Endothelial cell of umbilical vein (primary cell): ENCODE measurements around the gene STMN3.
"Not testable (repeated sequence)": the region's sequence is repeated elsewhere in the genome, so short reads cannot be mapped to it uniquely, and the experiment has no call there.

Source experiments
- EZH2 ChIP-seq: IDR thresholded peaks from 2 replicates; pipeline ENCODE4 v1.6.1; 2012; ENCODE audit warnings: borderline replicate concordance, low read depth, mild to moderate bottlenecking, moderate library complexity, low read length, inconsistent platforms; ENCODE audit not compliant: severe bottlenecking
- FOS ChIP-seq: IDR thresholded peaks from 2 replicates; pipeline ENCODE4 v1.6.1; 2011; ENCODE audit warnings: mild to moderate bottlenecking, low read length, moderate library complexity, borderline replicate concordance; ENCODE audit not compliant: insufficient read depth
- GATA2 ChIP-seq: IDR thresholded peaks from 2 replicates; pipeline ENCODE4 v1.7.0; 2011; ENCODE audit warnings: low read depth, mild to moderate bottlenecking, moderate library complexity, mixed read lengths, low read length; ENCODE audit not compliant: insufficient read length, insufficient read depth
- JUN ChIP-seq: IDR thresholded peaks from 2 replicates; pipeline ENCODE4 v1.6.1; 2011; ENCODE audit warnings: borderline replicate concordance, low read depth; ENCODE audit not compliant: insufficient read length, insufficient read depth
- MAX ChIP-seq: IDR thresholded peaks from 2 replicates; pipeline ENCODE4 v1.6.1; 2011; ENCODE audit not compliant: insufficient read depth, insufficient read length
- MYC ChIP-seq: IDR thresholded peaks from one replicate; pipeline ENCODE4 v1.6.1; 2011; ENCODE audit warnings: mild to moderate bottlenecking, low read depth, low read length
- POLR2A ChIP-seq: IDR thresholded peaks from 2 replicates; pipeline ENCODE4 v1.6.1; 2012; ENCODE audit warnings: low read depth, mild to moderate bottlenecking, control low read depth, low read length
- POLR2AphosphoS5 ChIP-seq: IDR thresholded peaks from 2 replicates; pipeline ENCODE4 v1.6.1; 2012; ENCODE audit warnings: low read depth, mild to moderate bottlenecking, control low read depth, low read length, moderate library complexity; ENCODE audit not compliant: insufficient read depth
- TF ChIP-seq, protein P1 (sequence below), 2 donors: IDR thresholded peaks; 1 replicate in 1 of 2; 2 replicates in 1 of 2; pipeline ENCODE4 v1.5.1; 2011; ENCODE audit warnings: low read length in 2 of 2, mild to moderate bottlenecking in 2 of 2, moderate library complexity in 2 of 2, control low read depth in 1 of 2, inconsistent platforms in 1 of 2, low read depth in 1 of 2; ENCODE audit not compliant: insufficient read depth in 1 of 2; ENCODE audit errors: extremely low read depth in 1 of 2

DNA sequence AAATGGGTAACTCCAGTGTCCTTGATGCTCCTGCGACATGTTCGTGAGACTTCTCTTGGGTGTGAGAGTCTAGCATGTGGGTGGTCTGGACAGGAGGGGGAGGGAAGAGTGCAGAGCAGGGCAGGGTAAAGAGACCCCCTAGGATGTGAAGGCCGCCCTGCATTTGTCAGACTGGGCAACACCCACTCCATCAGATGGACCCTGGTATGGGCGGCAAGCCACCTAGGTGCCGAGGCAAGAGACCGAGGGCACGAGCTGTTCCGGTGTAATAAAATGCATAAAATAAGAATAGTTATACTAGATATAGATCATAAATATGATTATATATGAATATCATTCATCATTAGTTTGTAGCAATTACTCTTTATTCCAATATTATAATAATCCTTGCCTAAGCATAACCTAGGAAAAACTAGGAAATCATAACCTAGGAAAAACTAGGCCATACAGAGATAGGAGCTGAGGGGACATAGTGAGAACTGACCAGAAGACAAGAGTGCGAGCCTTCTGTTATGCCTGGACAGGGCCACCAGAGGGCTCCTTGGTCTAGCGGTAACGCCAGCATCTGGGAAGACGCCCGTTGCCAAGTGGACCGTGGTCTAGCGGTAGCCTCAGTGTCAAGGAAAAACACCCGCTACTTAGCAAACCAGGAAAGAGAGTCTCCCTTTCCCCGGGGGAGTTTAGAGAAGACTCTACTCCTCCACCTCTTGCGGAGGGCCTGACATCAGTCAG lies 39.2 kb downstream of the STMN3 start:
- not testable (repeated sequence) for TF ChIP-seq POLR2AphosphoS5, MYC, JUN, MAX, EZH2, POLR2A, FOS, GATA2
- TF ChIP-seq, protein P1, sequence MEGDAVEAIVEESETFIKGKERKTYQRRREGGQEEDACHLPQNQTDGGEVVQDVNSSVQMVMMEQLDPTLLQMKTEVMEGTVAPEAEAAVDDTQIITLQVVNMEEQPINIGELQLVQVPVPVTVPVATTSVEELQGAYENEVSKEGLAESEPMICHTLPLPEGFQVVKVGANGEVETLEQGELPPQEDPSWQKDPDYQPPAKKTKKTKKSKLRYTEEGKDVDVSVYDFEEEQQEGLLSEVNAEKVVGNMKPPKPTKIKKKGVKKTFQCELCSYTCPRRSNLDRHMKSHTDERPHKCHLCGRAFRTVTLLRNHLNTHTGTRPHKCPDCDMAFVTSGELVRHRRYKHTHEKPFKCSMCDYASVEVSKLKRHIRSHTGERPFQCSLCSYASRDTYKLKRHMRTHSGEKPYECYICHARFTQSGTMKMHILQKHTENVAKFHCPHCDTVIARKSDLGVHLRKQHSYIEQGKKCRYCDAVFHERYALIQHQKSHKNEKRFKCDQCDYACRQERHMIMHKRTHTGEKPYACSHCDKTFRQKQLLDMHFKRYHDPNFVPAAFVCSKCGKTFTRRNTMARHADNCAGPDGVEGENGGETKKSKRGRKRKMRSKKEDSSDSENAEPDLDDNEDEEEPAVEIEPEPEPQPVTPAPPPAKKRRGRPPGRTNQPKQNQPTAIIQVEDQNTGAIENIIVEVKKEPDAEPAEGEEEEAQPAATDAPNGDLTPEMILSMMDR (IDR thresholded peaks at IDR 0.05; ENCODE audit: extremely low read depth in 1 of 2, insufficient read depth in 1 of 2, low read depth in 1 of 2, low read length in 2 of 2), result not testable (repeated sequence)
